ENCODE results near the gene FUT7. TPM values are rescaled to one million over a fixed set of nuclear protein-coding genes. Genes with fewer than 3 reads are reported as not detected.
"Not testable (repeated sequence)": the region's sequence is repeated elsewhere in the genome, so short reads cannot be mapped to it uniquely, and the experiment has no call there.

Gene FUT7
- total RNA-seq, 5 donors from 2014 or later (not counting 1 experiment from before 2014, with no cell fraction given): 1.1 to 7.7 (median 5.1) TPM

- H3K27me3 Mint-ChIP-seq; POLR2A ChIA-PET; DNase-seq; ATAC-seq (replicated peaks in 1 of 4); H3K4me1 Mint-ChIP-seq; H3K4me3 ChIP-seq (ENCODE audit: control insufficient read depth in 1 of 2, extremely low read depth in 1 of 2, low read length in 1 of 2); H3K27me3 ChIP-seq (replicated peaks in 1 of 2; ENCODE audit: control insufficient read depth in 2 of 2, extremely low read depth in 1 of 2, insufficient read depth in 2 of 2, low read length in 1 of 2); H3K36me3 ChIP-seq (ENCODE audit: control insufficient read depth in 2 of 2, extremely low read depth in 1 of 2, insufficient read depth in 1 of 2, low read length in 1 of 2); H3K36me3 Mint-ChIP-seq; H3K4me3 Mint-ChIP-seq; H3K9me3 ChIP-seq; H3K9me3 Mint-ChIP-seq; H3K27ac ChIP-seq (ENCODE audit: low read length); H3K27ac Mint-ChIP-seq: not testable (repeated sequence)
- H3K4me1 ChIP-seq (ENCODE audit: control insufficient read depth in 1 of 2, extremely low read depth in 1 of 2, insufficient read depth in 2 of 2, low read length in 2 of 2): peaks cover 0 to 10% of the 10 kb centered on the region in 2 experiments
- CTCF ChIA-PET: interaction anchor here in 1 of 2 donors (0.7 kb wide), 1 partner anchor 24 kb away, joined by 3 read pairs; no protein-coding TSS in a partner anchor
- 93% methylated on average over 3 of the region's 9 CpGs for WGBS (ENCODE audit: insufficient coverage)
Measured at GRCh38 chr9:137062798-137063197, 30.9 kb upstream of the FUT7 start.

- H3K36me3 ChIP-seq (ENCODE audit: control insufficient read depth in 2 of 2, extremely low read depth in 1 of 2, insufficient read depth in 1 of 2, low read length in 1 of 2): no peaks in the 10 kb centered on the region
- Mint-ChIP-seq H3K27me3 (no peaks in the 10 kb centered on the region), H3K4me1 (peaks cover 0 to 3% (median 3%) of the 10 kb centered on the region in 3 donors), H3K27ac (no peak overlapping the region), H3K4me3 (no peak overlapping the region), H3K9me3 (no peaks in the 10 kb centered on the region), H3K36me3 (no peaks in the 10 kb centered on the region)
- H3K27ac ChIP-seq (ENCODE audit: low read length): no peak overlapping the region
- no peaks in the 10 kb centered on the region for H3K9me3 ChIP-seq
- no peak for DNase-seq
- POLR2A ChIA-PET: no interaction called here
- 94% methylated on average over 11 of the region's 15 CpGs for WGBS (ENCODE audit: insufficient coverage)
- no peak for ATAC-seq (replicated peaks in 1 of 4)
- H3K4me3 ChIP-seq (ENCODE audit: control insufficient read depth in 1 of 2, extremely low read depth in 1 of 2, low read length in 1 of 2): no peak overlapping the region
- H3K27me3 ChIP-seq (replicated peaks in 1 of 2; ENCODE audit: control insufficient read depth in 2 of 2, extremely low read depth in 1 of 2, insufficient read depth in 2 of 2, low read length in 1 of 2): peaks cover 0 to 8% of the 10 kb centered on the region in 2 experiments
- CTCF ChIA-PET: no interaction called here
- H3K4me1 ChIP-seq (ENCODE audit: control insufficient read depth in 1 of 2, extremely low read depth in 1 of 2, insufficient read depth in 2 of 2, low read length in 2 of 2): peaks cover 0 to 7% of the 10 kb centered on the region in 2 experiments
Measured at GRCh38 chr9:137062384-137062783, 30.5 kb upstream of the FUT7 start.

- no peak for ATAC-seq (replicated peaks in 1 of 4)
- no peaks in the 10 kb centered on the region for H3K27me3 Mint-ChIP-seq
- no peak overlapping the region for H3K4me3 Mint-ChIP-seq
- H3K36me3 ChIP-seq (ENCODE audit: control insufficient read depth in 2 of 2, extremely low read depth in 1 of 2, insufficient read depth in 1 of 2, low read length in 1 of 2): no peaks in the 10 kb centered on the region
- H3K4me1 Mint-ChIP-seq: no peaks in the 10 kb centered on the region
- CTCF ChIA-PET: interaction anchor here in 1 of 2 donors (0.8 kb wide), 1 partner anchor 24 kb away, joined by 3 read pairs; no protein-coding TSS in a partner anchor
- no peaks in the 10 kb centered on the region for H3K9me3 Mint-ChIP-seq
- H3K27ac ChIP-seq (ENCODE audit: low read length): no peak overlapping the region
- peaks cover 0 to 5% of the 10 kb centered on the region in 2 experiments for H3K4me1 ChIP-seq (ENCODE audit: control insufficient read depth in 1 of 2, extremely low read depth in 1 of 2, insufficient read depth in 2 of 2, low read length in 2 of 2)
- no peak overlapping the region for H3K4me3 ChIP-seq (ENCODE audit: control insufficient read depth in 1 of 2, extremely low read depth in 1 of 2, low read length in 1 of 2)
- H3K27me3 ChIP-seq (replicated peaks in 1 of 2; ENCODE audit: control insufficient read depth in 2 of 2, extremely low read depth in 1 of 2, insufficient read depth in 2 of 2, low read length in 1 of 2): peaks cover 2 to 12% of the 10 kb centered on the region in 2 experiments
- no peak overlapping the region for H3K27ac Mint-ChIP-seq
- no peak for DNase-seq
- no peaks in the 10 kb centered on the region for H3K9me3 ChIP-seq
- POLR2A ChIA-PET: no interaction called here
- H3K36me3 Mint-ChIP-seq: no peaks in the 10 kb centered on the region
- WGBS (ENCODE audit: insufficient coverage): 73% methylated on average over 7 of the region's 9 CpGs
Measured at GRCh38 chr9:137058521-137059234, 26.8 kb upstream of the FUT7 start.

GRCh38 chr9:137057545-137057944 is 25.7 kb upstream of the FUT7 start:
- ATAC-seq (replicated peaks in 1 of 4): no peak
- CTCF ChIA-PET: no interaction called here
- no peaks in the 10 kb centered on the region for H3K4me1 Mint-ChIP-seq
- H3K9me3 Mint-ChIP-seq: no peaks in the 10 kb centered on the region
- no peaks in the 10 kb centered on the region for H3K9me3 ChIP-seq
- H3K27ac ChIP-seq (ENCODE audit: low read length): no peak overlapping the region
- H3K4me3 Mint-ChIP-seq: no peak overlapping the region
- no peak for DNase-seq
- H3K27ac Mint-ChIP-seq: no peak overlapping the region
- 90% methylated on average over 14 of the region's 16 CpGs for WGBS (ENCODE audit: insufficient coverage)
- H3K36me3 Mint-ChIP-seq: no peaks in the 10 kb centered on the region
- peaks cover 3 to 20% of the 10 kb centered on the region in 2 experiments for H3K27me3 ChIP-seq (replicated peaks in 1 of 2; ENCODE audit: control insufficient read depth in 2 of 2, extremely low read depth in 1 of 2, insufficient read depth in 2 of 2, low read length in 1 of 2)
- POLR2A ChIA-PET: no interaction called here
- no peaks in the 10 kb centered on the region for H3K36me3 ChIP-seq (ENCODE audit: control insufficient read depth in 2 of 2, extremely low read depth in 1 of 2, insufficient read depth in 1 of 2, low read length in 1 of 2)
- peaks cover 0 to 4% of the 10 kb centered on the region in 2 donors for H3K27me3 Mint-ChIP-seq
- peaks cover 2 to 16% of the 10 kb centered on the region in 2 experiments for H3K4me1 ChIP-seq (ENCODE audit: control insufficient read depth in 1 of 2, extremely low read depth in 1 of 2, insufficient read depth in 2 of 2, low read length in 2 of 2)
- no peak overlapping the region for H3K4me3 ChIP-seq (ENCODE audit: control insufficient read depth in 1 of 2, extremely low read depth in 1 of 2, low read length in 1 of 2)

DNA sequence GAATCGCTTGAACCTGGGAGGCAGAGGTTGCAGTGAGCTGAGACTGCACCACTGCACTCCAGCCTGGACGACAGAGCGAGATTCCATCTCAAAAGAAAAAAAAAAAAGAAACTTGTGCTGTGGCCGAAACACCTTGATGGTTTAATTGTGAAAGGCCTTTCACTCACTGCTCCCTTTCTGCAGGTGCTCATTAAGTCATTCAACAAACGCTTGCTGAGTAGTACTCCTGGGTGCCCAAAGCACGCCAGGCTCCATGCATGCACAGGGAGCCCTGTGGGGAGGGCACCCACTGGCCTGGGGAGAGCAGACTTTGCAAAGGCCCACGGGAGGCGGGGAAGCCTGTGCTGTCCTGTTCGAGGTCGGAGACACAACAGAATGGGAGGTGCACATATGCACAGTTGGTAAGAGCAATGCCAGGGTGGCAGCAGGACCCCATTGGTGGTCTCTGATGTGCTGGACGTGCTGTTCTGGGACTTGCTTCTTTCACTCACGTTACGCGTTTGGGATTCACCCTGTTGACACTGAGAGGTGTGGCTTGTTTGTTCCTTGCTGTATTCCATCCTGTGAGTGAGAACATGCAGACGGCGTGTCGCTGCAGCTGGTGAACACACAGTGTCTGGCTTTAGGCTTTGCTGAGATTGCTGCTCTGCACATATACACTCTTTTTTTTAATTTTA is 25.0 kb upstream of the FUT7 start:
- DNase-seq: no peak
- ChIA-PET POLR2A (no interaction called here), CTCF (interaction anchor here in 1 of 2 donors (0.7 kb wide), 1 partner anchor 31 kb away, joined by 3 read pairs; no protein-coding TSS in a partner anchor)
- WGBS (ENCODE audit: insufficient coverage): 93% methylated on average over 11 of the region's 17 CpGs
- H3K4me3 Mint-ChIP-seq: peak overlapping the region in 1 of 3 donors; percentile 12
- no peaks in the 10 kb centered on the region for H3K4me1 Mint-ChIP-seq
- no peaks in the 10 kb centered on the region for H3K36me3 ChIP-seq (ENCODE audit: control insufficient read depth in 2 of 2, extremely low read depth in 1 of 2, insufficient read depth in 1 of 2, low read length in 1 of 2)
- no peaks in the 10 kb centered on the region for H3K9me3 ChIP-seq
- peaks cover 2 to 19% of the 10 kb centered on the region in 2 experiments for H3K4me1 ChIP-seq (ENCODE audit: control insufficient read depth in 1 of 2, extremely low read depth in 1 of 2, insufficient read depth in 2 of 2, low read length in 2 of 2)
- H3K9me3 Mint-ChIP-seq: no peaks in the 10 kb centered on the region
- peaks cover 3 to 27% of the 10 kb centered on the region in 2 experiments for H3K27me3 ChIP-seq (replicated peaks in 1 of 2; ENCODE audit: control insufficient read depth in 2 of 2, extremely low read depth in 1 of 2, insufficient read depth in 2 of 2, low read length in 1 of 2)
- H3K27ac ChIP-seq (ENCODE audit: low read length): no peak overlapping the region
- H3K27ac Mint-ChIP-seq: no peak overlapping the region
- H3K36me3 Mint-ChIP-seq: no peaks in the 10 kb centered on the region
- no peak for ATAC-seq (replicated peaks in 1 of 4)
- peaks cover 0 to 10% of the 10 kb centered on the region in 2 donors for H3K27me3 Mint-ChIP-seq
- H3K4me3 ChIP-seq (ENCODE audit: control insufficient read depth in 1 of 2, extremely low read depth in 1 of 2, low read length in 1 of 2): no peak overlapping the region

- ChIA-PET POLR2A (no interaction called here), CTCF (no interaction called here)
- Mint-ChIP-seq H3K27ac (no peak overlapping the region), H3K4me3 (peak overlapping the region in 1 of 3 donors; percentile 9), H3K27me3 (peaks cover 0 to 17% of the 10 kb centered on the region in 2 donors), H3K9me3 (no peaks in the 10 kb centered on the region), H3K4me1 (no peaks in the 10 kb centered on the region), H3K36me3 (no peaks in the 10 kb centered on the region)
- WGBS (ENCODE audit: insufficient coverage): 87% methylated on average over 17 of the region's 28 CpGs
- Histone ChIP-seq H3K27ac (ENCODE audit: low read length) (no peak overlapping the region), H3K27me3 (replicated peaks in 1 of 2; ENCODE audit: control insufficient read depth in 2 of 2, extremely low read depth in 1 of 2, insufficient read depth in 2 of 2, low read length in 1 of 2) (peaks cover 3 to 39% of the 10 kb centered on the region in 2 experiments), H3K36me3 (ENCODE audit: control insufficient read depth in 2 of 2, extremely low read depth in 1 of 2, insufficient read depth in 1 of 2, low read length in 1 of 2) (no peaks in the 10 kb centered on the region), H3K4me1 (ENCODE audit: control insufficient read depth in 1 of 2, extremely low read depth in 1 of 2, insufficient read depth in 2 of 2, low read length in 2 of 2) (peaks cover 2 to 19% of the 10 kb centered on the region in 2 experiments), H3K4me3 (ENCODE audit: control insufficient read depth in 1 of 2, extremely low read depth in 1 of 2, low read length in 1 of 2) (no peak overlapping the region), H3K9me3 (no peaks in the 10 kb centered on the region)
- DNase-seq (no peak), ATAC-seq (replicated peaks in 1 of 4) (no peak)
Measured at GRCh38 chr9:137055385-137056364, 23.8 kb upstream of the FUT7 start.

Measured in T-cell (primary cell).